Kidney (tissue), 14 donors: ENCODE data around the gene ACVR1. TPM values are rescaled to one million over a fixed set of nuclear protein-coding genes. Genes with fewer than 3 reads are reported as not detected.

Source experiments
- DNase-seq, 5 donors: peaks; one replicate each; pipeline ENCODE4 v3.0.0-alpha.2; 2013 to 2020
- FAIRE-seq: peaks from 2 replicates; lab custom pipeline; 2012; peaks lifted over from hg19 to GRCh38; lab: Jason Lieb, UNC
- H3K27ac ChIP-seq, 2 donors: one replicate each; pipeline ENCODE4 v1.7.0; 2013; ENCODE audit warnings: low read depth in 2 of 2, low read length in 2 of 2, inconsistent platforms in 1 of 2
- H3K27me3 ChIP-seq: one replicate; pipeline ENCODE4 v1.7.1; 2013; ENCODE audit warnings: low read length, inconsistent platforms; ENCODE audit not compliant: control insufficient read depth, insufficient read depth
- H3K36me3 ChIP-seq, 3 donors: one replicate each; pipeline versions ENCODE4 v1.7.0 to v1.7.1; 2013; ENCODE audit warnings: low read length in 3 of 3, control low read depth in 1 of 3, inconsistent platforms in 1 of 3; ENCODE audit not compliant: insufficient read depth in 3 of 3, control insufficient read depth in 2 of 3
- H3K4me1 ChIP-seq, 3 donors: one replicate each; pipeline versions ENCODE4 v1.7.0 to v1.7.1; 2013; ENCODE audit warnings: low read length in 3 of 3, inconsistent platforms in 1 of 3, low read depth in 1 of 3; ENCODE audit not compliant: control insufficient read depth in 2 of 3, insufficient read depth in 2 of 3
- H3K4me3 ChIP-seq, 3 donors: one replicate each; pipeline versions ENCODE4 v1.7.0 to v1.8.1; 2013; ENCODE audit warnings: low read length in 3 of 3, control low read depth in 1 of 3, inconsistent platforms in 1 of 3
- H3K9ac ChIP-seq, 3 donors: one replicate each; pipeline versions ENCODE4 v1.7.0 to v1.7.1; 2013; ENCODE audit warnings: low read length in 3 of 3, control low read depth in 1 of 3, inconsistent platforms in 1 of 3
- H3K9me3 ChIP-seq, 3 donors: one replicate each; pipeline versions ENCODE4 v1.7.0 to v1.7.1; 2013; ENCODE audit warnings: low read length in 3 of 3, control low read depth in 1 of 3, inconsistent platforms in 1 of 3; ENCODE audit not compliant: control insufficient read depth in 2 of 3, insufficient read depth in 1 of 3
- intact Hi-C: fragments of 100-400 bp; cut with DNase I; formaldehyde crosslinking; loops from one replicate; pipeline ENCODE4 v1.11.1; 2022
- polyA plus RNA-seq: library from polyadenylated mRNA; stranded (reverse); fragments of 350-450 nt; fragmentation: Illumina TruSeq; extraction: RNeasy Lipid Tissue Mini Kit (QIAGEN cat#74804); gene quantifications from one replicate; pipeline ENCODE4 v1.2.3, GENCODE V29; 2014; ENCODE audit warnings: low read depth, low replicate concordance; ENCODE audit not compliant: insufficient read depth
- total RNA-seq: library from RNA; stranded (reverse); fragmentation: NEBNext Ultra II Directional; extraction: Animal tissue kit (Norgen Biotek cat#: 25700); gene quantifications from one replicate; pipeline ENCODE4 v1.2.1, GENCODE V29; 2021
- TF ChIP-seq, protein P1 (sequence below): IDR thresholded peaks from 3 replicates; pipeline ENCODE4 v1.5.1; 2012; ENCODE audit warnings: mild to moderate bottlenecking, moderate library complexity, borderline replicate concordance; ENCODE audit not compliant: insufficient read depth; ENCODE audit errors: extremely low read depth
- donor health status: control.
- donor health status: control.
- donor health status: control.
- donor health status: control.
- donor health status: control.
- donor health status: DM: yes; HTN: yes; CAD: no.
- donor health status: Normal renal cell carcinoma (clear cell type).

Gene ACVR1
- total and polyA plus RNA-seq, 2 donors from 2014 or later = 16.3 to 38.3 TPM

DNA sequence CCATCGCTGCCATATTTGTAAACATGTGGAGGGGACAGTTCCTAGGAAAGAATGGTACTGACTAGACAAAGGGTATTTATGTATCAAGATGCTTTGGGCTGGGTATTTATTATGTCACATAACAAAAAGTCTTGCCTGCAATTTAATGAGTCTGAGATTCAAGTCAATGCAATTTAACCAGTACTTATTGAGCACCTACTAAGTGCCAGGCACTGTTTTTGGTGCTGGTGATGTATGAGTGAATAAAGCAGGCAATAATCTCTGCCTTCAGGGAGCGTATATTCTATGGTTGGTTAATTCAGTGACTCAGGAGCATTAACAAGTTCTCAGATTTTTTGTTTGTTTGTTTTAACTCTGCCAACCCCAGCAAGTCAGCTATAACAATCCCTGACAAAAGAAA, 24.6 kb upstream of the ACVR1 start:
- H3K9ac ChIP-seq = no peak overlapping the region
- DNase-seq (no peak), FAIRE-seq (no peak)
- H3K36me3 ChIP-seq = no peaks in the 10 kb centered on the region
- intact Hi-C loops = no loop called here
- H3K27me3 ChIP-seq = no peaks in the 10 kb centered on the region
- H3K9me3 ChIP-seq = no peaks in the 10 kb centered on the region
- TF ChIP-seq, protein P1, sequence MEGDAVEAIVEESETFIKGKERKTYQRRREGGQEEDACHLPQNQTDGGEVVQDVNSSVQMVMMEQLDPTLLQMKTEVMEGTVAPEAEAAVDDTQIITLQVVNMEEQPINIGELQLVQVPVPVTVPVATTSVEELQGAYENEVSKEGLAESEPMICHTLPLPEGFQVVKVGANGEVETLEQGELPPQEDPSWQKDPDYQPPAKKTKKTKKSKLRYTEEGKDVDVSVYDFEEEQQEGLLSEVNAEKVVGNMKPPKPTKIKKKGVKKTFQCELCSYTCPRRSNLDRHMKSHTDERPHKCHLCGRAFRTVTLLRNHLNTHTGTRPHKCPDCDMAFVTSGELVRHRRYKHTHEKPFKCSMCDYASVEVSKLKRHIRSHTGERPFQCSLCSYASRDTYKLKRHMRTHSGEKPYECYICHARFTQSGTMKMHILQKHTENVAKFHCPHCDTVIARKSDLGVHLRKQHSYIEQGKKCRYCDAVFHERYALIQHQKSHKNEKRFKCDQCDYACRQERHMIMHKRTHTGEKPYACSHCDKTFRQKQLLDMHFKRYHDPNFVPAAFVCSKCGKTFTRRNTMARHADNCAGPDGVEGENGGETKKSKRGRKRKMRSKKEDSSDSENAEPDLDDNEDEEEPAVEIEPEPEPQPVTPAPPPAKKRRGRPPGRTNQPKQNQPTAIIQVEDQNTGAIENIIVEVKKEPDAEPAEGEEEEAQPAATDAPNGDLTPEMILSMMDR = no peak
- no peak overlapping the region for H3K4me3 ChIP-seq
- no peak overlapping the region for H3K27ac ChIP-seq
- H3K4me1 ChIP-seq = no peaks in the 10 kb centered on the region

DNA sequence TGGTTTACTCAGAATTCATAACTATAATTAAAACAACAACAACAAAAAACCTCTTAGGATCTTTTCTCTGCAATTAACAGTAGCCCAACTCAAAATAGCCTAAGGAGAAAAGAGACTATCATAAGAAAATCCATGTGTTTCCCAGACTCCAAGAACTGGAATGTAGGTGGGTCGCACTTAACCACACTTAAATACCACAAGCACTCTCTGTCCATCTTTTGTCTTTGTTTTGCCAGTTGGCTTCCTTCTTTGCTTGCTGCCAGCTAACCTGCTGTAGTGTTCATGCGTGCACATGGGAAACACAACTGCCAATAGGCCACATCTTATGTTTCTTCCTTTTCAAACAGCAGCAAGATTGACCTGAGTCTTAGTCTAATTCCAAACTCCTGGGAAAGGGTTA, 24.1 kb upstream of the ACVR1 start:
- DNase-seq (no peak), FAIRE-seq (no peak)
- Histone ChIP-seq H3K27ac (no peak overlapping the region), H3K9ac (no peak overlapping the region), H3K4me1 (no peaks in the 10 kb centered on the region), H3K36me3 (no peaks in the 10 kb centered on the region), H3K27me3 (no peaks in the 10 kb centered on the region), H3K4me3 (no peak overlapping the region), H3K9me3 (no peaks in the 10 kb centered on the region)
- TF ChIP-seq, protein P1 = no peak
- intact Hi-C loops = no loop called here

GRCh38 chr2:157899125-157899839, 23.2 kb upstream of the ACVR1 start:
- H3K9me3 ChIP-seq = no peaks in the 10 kb centered on the region
- H3K4me1 ChIP-seq = no peaks in the 10 kb centered on the region
- H3K27me3 ChIP-seq = no peaks in the 10 kb centered on the region
- no peak overlapping the region for H3K27ac ChIP-seq
- TF ChIP-seq, protein P1 = no peak
- no peak for FAIRE-seq
- H3K9ac ChIP-seq = no peak overlapping the region
- intact Hi-C loops = no loop called here
- no peak for DNase-seq
- no peaks in the 10 kb centered on the region for H3K36me3 ChIP-seq
- H3K4me3 ChIP-seq = no peak overlapping the region
